ENCODE data around the gene TIMM44.

DNA sequence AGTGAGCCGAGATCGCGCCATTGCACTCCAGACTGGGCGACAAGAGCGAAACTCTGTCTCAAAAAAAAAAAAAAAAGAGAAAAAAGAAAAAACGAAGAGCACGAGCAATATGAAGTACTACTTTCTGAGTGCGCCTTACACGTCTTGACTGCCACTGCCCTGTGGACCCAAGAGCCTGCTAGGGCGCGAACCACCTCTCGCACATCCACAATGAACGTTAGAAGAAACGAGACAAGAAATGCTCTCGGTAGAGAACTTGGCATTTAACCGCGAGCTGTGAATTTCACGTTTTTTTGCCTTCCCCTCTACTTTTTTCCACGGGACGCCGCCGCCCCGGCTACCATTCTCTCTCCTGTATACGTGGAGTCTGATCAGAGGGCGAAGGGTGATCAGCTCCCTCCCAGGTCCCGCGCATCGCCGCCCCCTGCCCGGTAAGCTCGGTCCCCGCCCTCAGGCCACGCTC lies 454 bp downstream of the TIMM44 start:
- TF ChIP-seq, protein P1, sequence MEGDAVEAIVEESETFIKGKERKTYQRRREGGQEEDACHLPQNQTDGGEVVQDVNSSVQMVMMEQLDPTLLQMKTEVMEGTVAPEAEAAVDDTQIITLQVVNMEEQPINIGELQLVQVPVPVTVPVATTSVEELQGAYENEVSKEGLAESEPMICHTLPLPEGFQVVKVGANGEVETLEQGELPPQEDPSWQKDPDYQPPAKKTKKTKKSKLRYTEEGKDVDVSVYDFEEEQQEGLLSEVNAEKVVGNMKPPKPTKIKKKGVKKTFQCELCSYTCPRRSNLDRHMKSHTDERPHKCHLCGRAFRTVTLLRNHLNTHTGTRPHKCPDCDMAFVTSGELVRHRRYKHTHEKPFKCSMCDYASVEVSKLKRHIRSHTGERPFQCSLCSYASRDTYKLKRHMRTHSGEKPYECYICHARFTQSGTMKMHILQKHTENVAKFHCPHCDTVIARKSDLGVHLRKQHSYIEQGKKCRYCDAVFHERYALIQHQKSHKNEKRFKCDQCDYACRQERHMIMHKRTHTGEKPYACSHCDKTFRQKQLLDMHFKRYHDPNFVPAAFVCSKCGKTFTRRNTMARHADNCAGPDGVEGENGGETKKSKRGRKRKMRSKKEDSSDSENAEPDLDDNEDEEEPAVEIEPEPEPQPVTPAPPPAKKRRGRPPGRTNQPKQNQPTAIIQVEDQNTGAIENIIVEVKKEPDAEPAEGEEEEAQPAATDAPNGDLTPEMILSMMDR (IDR thresholded peaks at IDR 0.05) = no peak
- no peak for TF ChIP-seq POLR2A (IDR thresholded peaks at IDR 0.05)

Data from testis (tissue), 2 donors.